Body of pancreas (tissue), 4 donors: ENCODE data around the gene CARHSP1. TPM values are rescaled to one million over a fixed set of nuclear protein-coding genes. Genes with fewer than 3 reads are reported as not detected.

Source experiments
- ATAC-seq: fragments of 150-250 bp; one replicate; pipeline ENCODE4 v1.9.1; 2016
- DNase-seq, 4 donors: peaks; one replicate each; pipeline ENCODE4 v3.0.0-alpha.2; 2019
- H3K27ac ChIP-seq, 4 donors: fragments of 200-600 bp; sonication (generic); 1 replicate in 3 of 4; 2 replicates in 1 of 4; pipeline versions ENCODE4 v1.5.1 to v1.6.1; 2016 to 2019; ENCODE audit warnings: mild to moderate bottlenecking in 1 of 4, mixed read lengths in 1 of 4, moderate library complexity in 1 of 4
- H3K27me3 ChIP-seq, 2 donors: fragments of 200-600 bp; sonication (generic); one replicate each; pipeline ENCODE4 v1.6.0; 2016; ENCODE audit warnings: mild to moderate bottlenecking in 1 of 2
- H3K36me3 ChIP-seq, 2 donors: fragments of 200-600 bp; sonication (generic); replicated peaks in 1 of 2; 2 replicates each; pipeline ENCODE4 v1.5.1; 2016; ENCODE audit warnings: low read depth in 2 of 2; ENCODE audit not compliant: insufficient read depth in 1 of 2
- H3K4me1 ChIP-seq: fragments of 200-600 bp; sonication (generic); one replicate; pipeline ENCODE4 v1.6.0; 2016
- H3K4me3 ChIP-seq, 2 donors: fragments of 200-600 bp; sonication (generic); 1 replicate in 1 of 2; 2 replicates in 1 of 2; pipeline ENCODE4 v1.5.1; 2016 to 2019
- H3K9me3 ChIP-seq, 3 donors: fragments of 200-600 bp; sonication (generic); 1 replicate in 2 of 3; 2 replicates in 1 of 3; pipeline ENCODE4 v1.5.1; 2016
- POLR2A ChIP-seq, 3 donors: fragments of 450-650 bp; IDR thresholded peaks; one replicate each; pipeline ENCODE4 v1.6.1; 2016; ENCODE audit warnings: antibody characterized with exemption in 3 of 3, mild to moderate bottlenecking in 2 of 3
- WGBS, 2 donors: methylation state at CpG; one replicate each; pipeline ENCODE4 v1.1.5; 2017; 5-methylcytosine and 5-hydroxymethylcytosine counted together
- intact Hi-C: fragments of 100-400 bp; cut with DNase I; formaldehyde crosslinking; loops from one replicate; pipeline ENCODE4 v1.15.1; 2023
- total RNA-seq, 2 donors: library from RNA; depleted of rRNA; stranded (reverse); fragments of >200 nt; gene quantifications; one replicate each; pipeline ENCODE4 v1.1.0, GENCODE V29; 2016
- TF ChIP-seq, protein P1 (sequence below), 7 experiments: fragments of 450-650 bp in 4 of 7; fragments of 200-600 bp in 3 of 7; sonication (generic) in 3 of 7; IDR thresholded peaks; one replicate each; pipeline ENCODE4 v1.5.1; 2016 to 2019; ENCODE audit warnings: antibody characterized with exemption in 7 of 7

CARHSP1 gene
- total RNA-seq, 2 donors from 2014 or later, result 16.5 to 59.9 TPM

DNA sequence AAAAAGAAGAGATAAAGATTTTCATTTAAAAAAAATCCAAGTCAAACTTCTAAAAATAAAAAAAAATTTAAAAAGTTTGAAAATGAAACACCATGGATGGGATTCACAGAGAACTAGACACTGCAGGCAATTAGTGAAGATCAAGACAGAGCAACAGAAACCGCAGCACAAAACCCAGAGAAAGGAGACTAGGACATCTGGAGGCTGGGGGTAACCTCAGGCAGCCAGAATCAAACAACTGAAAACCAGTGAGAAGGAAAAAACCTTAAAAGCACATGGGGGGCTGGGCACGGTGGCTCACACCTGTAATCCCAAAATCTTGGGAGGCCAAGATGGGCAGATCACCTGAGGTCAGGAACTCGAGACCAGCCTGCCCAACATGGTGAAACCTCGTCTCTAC, 44.0 kb upstream of the CARHSP1 start:
- WGBS, 2 donors, result 88 to 96% methylated on average over 4 of the region's 4 CpGs
- Histone ChIP-seq H3K4me3 (no peak overlapping the region), H3K27me3 (no peaks in the 10 kb centered on the region), H3K9me3 (no peaks in the 10 kb centered on the region), H3K4me1 (peaks cover 23% of the 10 kb centered on the region), H3K27ac (peak overlapping the region in 1 of 4 donors; percentile 61), H3K36me3 (peaks cover 4 to 10% of the 10 kb centered on the region in 2 donors)
- intact Hi-C loops, result no loop called here
- no peak for ATAC-seq
- TF ChIP-seq, protein P1, sequence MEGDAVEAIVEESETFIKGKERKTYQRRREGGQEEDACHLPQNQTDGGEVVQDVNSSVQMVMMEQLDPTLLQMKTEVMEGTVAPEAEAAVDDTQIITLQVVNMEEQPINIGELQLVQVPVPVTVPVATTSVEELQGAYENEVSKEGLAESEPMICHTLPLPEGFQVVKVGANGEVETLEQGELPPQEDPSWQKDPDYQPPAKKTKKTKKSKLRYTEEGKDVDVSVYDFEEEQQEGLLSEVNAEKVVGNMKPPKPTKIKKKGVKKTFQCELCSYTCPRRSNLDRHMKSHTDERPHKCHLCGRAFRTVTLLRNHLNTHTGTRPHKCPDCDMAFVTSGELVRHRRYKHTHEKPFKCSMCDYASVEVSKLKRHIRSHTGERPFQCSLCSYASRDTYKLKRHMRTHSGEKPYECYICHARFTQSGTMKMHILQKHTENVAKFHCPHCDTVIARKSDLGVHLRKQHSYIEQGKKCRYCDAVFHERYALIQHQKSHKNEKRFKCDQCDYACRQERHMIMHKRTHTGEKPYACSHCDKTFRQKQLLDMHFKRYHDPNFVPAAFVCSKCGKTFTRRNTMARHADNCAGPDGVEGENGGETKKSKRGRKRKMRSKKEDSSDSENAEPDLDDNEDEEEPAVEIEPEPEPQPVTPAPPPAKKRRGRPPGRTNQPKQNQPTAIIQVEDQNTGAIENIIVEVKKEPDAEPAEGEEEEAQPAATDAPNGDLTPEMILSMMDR (IDR thresholded peaks at IDR 0.05), result no peak
- no peak for DNase-seq

- TF ChIP-seq POLR2A (IDR thresholded peaks at IDR 0.05), result no peak
- TF ChIP-seq, protein P1 (IDR thresholded peaks at IDR 0.05), result no peak
- Histone ChIP-seq H3K4me1 (peaks cover 20% of the 10 kb centered on the region), H3K27ac (peak overlapping the region in 3 of 4 donors; percentile 23 to 61 (median 58)), H3K27me3 (no peaks in the 10 kb centered on the region), H3K9me3 (no peaks in the 10 kb centered on the region), H3K4me3 (no peak overlapping the region), H3K36me3 (peaks cover 4 to 23% of the 10 kb centered on the region in 2 donors)
- DNase-seq (no peak), ATAC-seq (no peak)
- WGBS, 2 donors, result 47 to 74% methylated on average over 1 of the region's 1 CpG
- intact Hi-C loops, result no loop called here
Observed at GRCh38 chr16:8910811-8911210, 42.0 kb upstream of the CARHSP1 start.

DNA sequence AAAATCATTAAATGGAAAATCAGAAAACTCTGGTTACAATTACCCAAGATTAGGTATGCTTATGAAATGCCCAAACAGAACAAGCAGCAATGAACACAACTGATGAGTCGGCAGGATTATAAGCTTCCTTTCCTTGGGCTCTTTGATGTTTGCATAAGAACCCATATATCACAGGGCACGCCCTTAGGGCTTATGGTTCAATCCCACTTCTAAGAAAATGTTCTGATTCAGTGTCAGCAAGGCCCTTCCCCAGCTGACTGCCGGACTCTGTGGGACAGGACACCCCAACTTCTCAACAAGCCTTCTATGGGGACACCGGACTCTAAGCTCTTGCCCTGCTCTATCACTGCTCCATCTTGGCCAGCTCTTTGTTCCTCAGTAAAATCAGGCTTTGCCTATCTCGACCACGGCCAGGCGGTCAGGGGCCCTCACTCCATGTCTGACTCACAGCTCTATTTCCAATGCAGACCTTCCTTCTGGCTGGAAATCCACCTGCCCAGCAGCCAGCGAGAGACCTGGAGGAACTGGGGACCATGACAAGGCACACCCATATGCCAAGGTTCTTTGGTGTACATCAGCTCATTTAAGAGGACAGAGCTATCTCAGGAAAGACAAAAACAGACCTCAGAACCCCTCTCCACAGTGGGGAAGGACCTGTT, 40.1 kb upstream of the CARHSP1 start:
- Histone ChIP-seq H3K4me3 (no peak overlapping the region), H3K36me3 (peaks cover 3 to 36% of the 10 kb centered on the region in 2 donors), H3K27me3 (no peaks in the 10 kb centered on the region), H3K27ac (no peak overlapping the region), H3K4me1 (peaks cover 17% of the 10 kb centered on the region), H3K9me3 (no peaks in the 10 kb centered on the region)
- DNase-seq (no peak), ATAC-seq (no peak)
- intact Hi-C loops, result no loop called here
- no peak for TF ChIP-seq POLR2A (IDR thresholded peaks at IDR 0.05)
- TF ChIP-seq, protein P1 (IDR thresholded peaks at IDR 0.05), result no peak
- WGBS, 2 donors, result 82 to 84% methylated on average over 8 of the region's 8 CpGs

DNA sequence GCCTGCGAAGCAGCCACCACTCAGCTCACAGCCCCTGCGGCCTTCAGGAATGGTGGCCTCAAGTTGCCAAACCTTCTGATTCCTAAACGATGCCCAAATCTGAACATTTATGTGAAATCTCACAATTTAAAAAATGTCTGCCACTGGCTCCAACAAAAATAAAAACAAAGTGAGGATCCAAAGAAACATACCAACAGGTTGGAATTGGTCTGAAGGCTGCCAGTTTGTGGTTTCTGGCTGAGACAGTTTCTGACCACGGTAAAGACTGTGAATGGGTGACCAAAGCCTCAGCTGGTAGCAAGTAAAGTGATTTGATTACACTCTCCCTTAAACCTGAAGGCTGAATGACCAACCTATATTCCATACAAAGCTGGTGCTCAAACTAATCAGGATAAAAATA, 38.3 kb upstream of the CARHSP1 start:
- no peaks in the 10 kb centered on the region for H3K9me3 ChIP-seq
- TF ChIP-seq, protein P1 (IDR thresholded peaks at IDR 0.05), result no peak
- TF ChIP-seq POLR2A (IDR thresholded peaks at IDR 0.05), result no peak
- no peak overlapping the region for H3K27ac ChIP-seq
- peaks cover 13% of the 10 kb centered on the region for H3K4me1 ChIP-seq
- intact Hi-C loops, result no loop called here
- DNase-seq (no peak), ATAC-seq (no peak)
- H3K36me3 ChIP-seq, result peaks cover 12 to 45% of the 10 kb centered on the region in 2 donors
- WGBS, 2 donors, result 74 to 77% methylated on average over 4 of the region's 4 CpGs
- no peaks in the 10 kb centered on the region for H3K27me3 ChIP-seq
- H3K4me3 ChIP-seq, result no peak overlapping the region
